ENCODE measurements around the gene A4GALT.

The A4GALT gene

GRCh38 chr22:42691440-42691839 lies 29.2 kb downstream of the A4GALT start:
- Histone ChIP-seq H3K27me3 (ENCODE audit: insufficient read depth, low read length, poor library complexity) (no peaks in the 10 kb centered on the region), H3K9ac (ENCODE audit: low read depth, low read length) (no peak overlapping the region), H4K20me1 (ENCODE audit: insufficient read depth, low read length) (no peaks in the 10 kb centered on the region), H3K79me2 (ENCODE audit: insufficient read depth, low read length) (no peaks in the 10 kb centered on the region), H3K36me3 (ENCODE audit: insufficient read depth, low read length) (no peaks in the 10 kb centered on the region), H3K4me3 (ENCODE audit: low read depth in 1 of 2, low read length in 2 of 2) (no peak overlapping the region), H3K4me2 (ENCODE audit: insufficient read depth, low read length) (no peak overlapping the region), H3K9me3 (ENCODE audit: insufficient read depth, low read length, severe bottlenecking) (no peaks in the 10 kb centered on the region), H3K27ac (ENCODE audit: low read length) (no peak overlapping the region), H2AFZ (ENCODE audit: low read depth, low read length) (no peak overlapping the region), H3K4me1 (ENCODE audit: insufficient read depth, low read length) (no peaks in the 10 kb centered on the region)
- TF ChIP-seq EZH2 (IDR thresholded peaks at IDR 0.05; ENCODE audit: borderline replicate concordance, low read depth, low read length, severe bottlenecking): no peak
- DNase-seq (no peak), ATAC-seq (ENCODE audit: insufficient read depth, low read depth) (no peak)

DNA sequence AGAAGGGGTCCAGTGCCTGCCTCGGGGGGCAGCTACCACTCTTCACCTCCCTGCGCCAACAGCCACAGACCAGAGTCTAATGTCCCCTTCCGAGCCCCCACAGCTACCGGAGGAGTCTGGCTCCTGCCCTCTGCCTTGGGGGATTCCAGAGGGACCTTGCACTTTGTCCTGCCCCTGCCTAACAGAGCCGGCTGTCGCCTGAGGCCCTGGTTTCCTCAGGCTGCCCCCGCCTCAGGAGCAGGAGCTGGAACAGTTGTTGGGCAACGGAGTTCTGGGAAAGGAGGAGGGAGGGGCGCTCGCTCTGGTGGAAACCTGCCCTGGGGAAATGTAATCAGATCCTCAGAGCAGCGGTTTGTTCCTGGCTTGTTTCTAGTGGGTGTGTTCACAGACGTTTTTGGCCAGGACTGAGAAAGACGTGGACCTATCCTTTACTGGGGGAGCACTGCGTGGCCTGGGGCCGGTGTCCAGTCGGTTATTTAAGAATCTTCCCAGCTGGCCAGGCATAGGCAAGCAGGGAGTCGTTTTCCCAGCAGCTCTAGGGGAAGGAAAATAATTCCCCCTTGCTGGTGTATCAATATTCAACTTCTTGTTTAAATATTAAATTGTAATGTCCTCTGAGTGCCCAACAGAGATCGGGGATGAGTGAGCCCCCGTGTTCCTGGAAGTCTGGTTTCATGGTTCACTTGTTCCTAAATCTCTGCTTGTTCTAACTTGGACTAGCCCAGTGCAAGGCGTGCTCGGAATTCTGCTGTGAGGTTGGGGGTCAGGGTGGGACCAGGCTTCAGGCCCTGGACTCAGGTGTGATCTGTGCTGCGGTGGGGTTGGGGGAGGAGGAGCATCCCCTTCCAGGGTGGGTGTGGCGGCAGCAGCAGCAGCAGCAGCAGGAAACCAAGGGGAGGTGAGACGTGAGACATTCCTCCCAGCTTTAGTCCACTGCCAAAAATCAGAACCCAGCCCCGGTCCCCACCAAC lies 32.1 kb downstream of the A4GALT start:
- H3K4me1 ChIP-seq (ENCODE audit: insufficient read depth, low read length): no peaks in the 10 kb centered on the region
- H3K4me2 ChIP-seq (ENCODE audit: insufficient read depth, low read length): no peak overlapping the region
- no peak overlapping the region for H2AFZ ChIP-seq (ENCODE audit: low read depth, low read length)
- H4K20me1 ChIP-seq (ENCODE audit: insufficient read depth, low read length): no peaks in the 10 kb centered on the region
- H3K9ac ChIP-seq (ENCODE audit: low read depth, low read length): no peak overlapping the region
- no peak for DNase-seq
- H3K27me3 ChIP-seq (ENCODE audit: insufficient read depth, low read length, poor library complexity): peaks cover 2% of the 10 kb centered on the region
- no peaks in the 10 kb centered on the region for H3K36me3 ChIP-seq (ENCODE audit: insufficient read depth, low read length)
- H3K9me3 ChIP-seq (ENCODE audit: insufficient read depth, low read length, severe bottlenecking): no peaks in the 10 kb centered on the region
- H3K4me3 ChIP-seq (ENCODE audit: low read depth in 1 of 2, low read length in 2 of 2): no peak overlapping the region
- no peak overlapping the region for H3K27ac ChIP-seq (ENCODE audit: low read length)
- TF ChIP-seq EZH2 (IDR thresholded peaks at IDR 0.05; ENCODE audit: borderline replicate concordance, low read depth, low read length, severe bottlenecking) (no peak), CTCF (IDR thresholded peaks at IDR 0.05; ENCODE audit: borderline replicate concordance, extremely low read depth, low read length, poor library complexity, severe bottlenecking) (no peak)
- ATAC-seq (ENCODE audit: insufficient read depth, low read depth): no peak
- no peaks in the 10 kb centered on the region for H3K79me2 ChIP-seq (ENCODE audit: insufficient read depth, low read length)

GRCh38 chr22:42686756-42687491 lies 33.7 kb downstream of the A4GALT start:
- no peak for DNase-seq
- Histone ChIP-seq H2AFZ (ENCODE audit: low read depth, low read length) (no peak overlapping the region), H3K79me2 (ENCODE audit: insufficient read depth, low read length) (no peaks in the 10 kb centered on the region), H3K4me3 (ENCODE audit: low read depth in 1 of 2, low read length in 2 of 2) (no peak overlapping the region), H3K27me3 (ENCODE audit: insufficient read depth, low read length, poor library complexity) (peaks cover 5% of the 10 kb centered on the region), H3K9ac (ENCODE audit: low read depth, low read length) (no peak overlapping the region), H3K4me1 (ENCODE audit: insufficient read depth, low read length) (no peaks in the 10 kb centered on the region), H4K20me1 (ENCODE audit: insufficient read depth, low read length) (no peaks in the 10 kb centered on the region), H3K27ac (ENCODE audit: low read length) (no peak overlapping the region), H3K36me3 (ENCODE audit: insufficient read depth, low read length) (no peaks in the 10 kb centered on the region), H3K4me2 (ENCODE audit: insufficient read depth, low read length) (no peak overlapping the region), H3K9me3 (ENCODE audit: insufficient read depth, low read length, severe bottlenecking) (no peaks in the 10 kb centered on the region)
- no peak for ATAC-seq (ENCODE audit: insufficient read depth, low read depth)
- no peak for TF ChIP-seq EZH2 (IDR thresholded peaks at IDR 0.05; ENCODE audit: borderline replicate concordance, low read depth, low read length, severe bottlenecking)
- no peak for TF ChIP-seq CTCF (IDR thresholded peaks at IDR 0.05; ENCODE audit: borderline replicate concordance, extremely low read depth, low read length, poor library complexity, severe bottlenecking)

Data from DND-41 (cell line).